GM21619 (cell line): Measurements from ENCODE around the gene COPS7A.

ENCODE experiments used
- ATAC-seq: cut with Tn5 transposase; IDR thresholded peaks from one replicate; pipeline ENCODE4 v1.9.1; 2021; ENCODE audit not compliant: unreplicated experiment

Gene COPS7A

DNA sequence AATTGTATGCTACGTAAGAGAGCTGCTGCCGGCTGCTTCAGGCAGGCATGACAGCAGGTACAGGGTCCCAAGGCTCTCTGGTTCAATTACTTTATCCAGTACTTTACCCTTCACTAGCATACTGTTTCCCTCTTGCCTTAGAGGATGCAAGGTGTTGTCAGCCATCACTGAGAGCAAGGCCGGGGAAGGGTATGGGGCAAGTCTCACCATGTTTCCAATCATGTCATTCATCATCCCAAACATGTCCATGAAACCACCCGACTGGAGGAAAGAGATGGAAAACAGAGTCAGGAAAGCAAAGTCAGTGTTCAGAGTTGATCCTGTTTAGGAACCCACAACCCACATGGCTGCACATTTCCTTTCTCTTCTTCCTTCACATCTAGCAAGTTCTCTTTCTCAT lies 26.7 kb downstream of the COPS7A start:
- ATAC-seq: no peak

DNA sequence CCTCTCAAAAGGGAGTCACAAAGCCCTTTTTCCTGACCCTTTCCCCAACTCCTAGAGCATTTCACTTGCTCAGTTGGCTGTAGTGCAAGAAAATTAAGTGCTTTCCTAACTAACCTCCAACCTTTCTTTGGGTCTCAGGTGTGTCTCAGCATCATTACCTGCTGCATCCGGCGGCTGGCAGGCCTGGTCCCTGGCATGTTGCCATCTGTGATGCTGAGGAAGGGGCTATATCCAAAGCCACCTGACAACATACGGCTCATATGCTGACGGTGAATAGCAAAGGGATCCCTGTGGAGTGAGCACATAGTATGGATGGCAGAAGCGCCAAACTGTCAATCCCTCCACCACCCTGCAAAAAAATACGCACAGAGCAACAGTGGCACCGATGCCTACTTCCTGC lies 27.9 kb downstream of the COPS7A start:
- no peak for ATAC-seq

DNA sequence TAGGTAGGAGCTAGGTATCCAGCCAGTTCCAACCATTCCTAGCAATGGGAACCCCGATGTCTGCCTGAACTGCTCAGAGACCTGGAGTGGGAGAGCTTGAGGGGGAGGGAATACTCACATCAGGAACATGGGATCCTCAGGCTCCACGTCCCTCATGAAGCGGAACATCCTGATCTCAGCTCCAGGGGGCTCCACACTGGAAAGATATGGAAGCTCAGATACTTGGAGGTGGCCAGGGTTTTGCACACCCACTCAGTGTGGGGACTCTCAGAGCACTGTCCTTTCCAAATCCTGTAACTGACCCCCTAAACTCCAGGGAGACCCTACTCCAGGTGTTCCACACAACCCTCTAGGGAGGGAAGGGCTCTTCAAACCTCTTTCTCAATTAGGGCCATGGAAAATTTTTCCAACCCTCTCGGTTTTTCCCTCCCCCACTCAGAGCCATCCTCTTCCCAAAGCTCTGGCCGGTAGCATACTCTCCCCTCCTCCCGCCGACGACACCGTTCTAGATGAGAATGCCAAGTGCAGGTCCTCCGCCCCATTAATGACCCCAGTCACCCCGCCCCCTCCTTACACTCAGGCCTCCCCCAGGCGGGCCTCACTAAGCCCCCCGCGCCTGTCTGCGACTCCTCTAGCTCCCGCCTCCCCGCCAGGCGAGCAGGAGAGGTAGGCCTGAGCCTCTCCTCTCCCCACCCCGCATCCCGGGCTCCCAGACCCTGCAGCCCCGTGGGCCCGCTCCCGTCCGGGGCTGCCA lies 28.5 kb downstream of the COPS7A start:
- no peak for ATAC-seq

DNA sequence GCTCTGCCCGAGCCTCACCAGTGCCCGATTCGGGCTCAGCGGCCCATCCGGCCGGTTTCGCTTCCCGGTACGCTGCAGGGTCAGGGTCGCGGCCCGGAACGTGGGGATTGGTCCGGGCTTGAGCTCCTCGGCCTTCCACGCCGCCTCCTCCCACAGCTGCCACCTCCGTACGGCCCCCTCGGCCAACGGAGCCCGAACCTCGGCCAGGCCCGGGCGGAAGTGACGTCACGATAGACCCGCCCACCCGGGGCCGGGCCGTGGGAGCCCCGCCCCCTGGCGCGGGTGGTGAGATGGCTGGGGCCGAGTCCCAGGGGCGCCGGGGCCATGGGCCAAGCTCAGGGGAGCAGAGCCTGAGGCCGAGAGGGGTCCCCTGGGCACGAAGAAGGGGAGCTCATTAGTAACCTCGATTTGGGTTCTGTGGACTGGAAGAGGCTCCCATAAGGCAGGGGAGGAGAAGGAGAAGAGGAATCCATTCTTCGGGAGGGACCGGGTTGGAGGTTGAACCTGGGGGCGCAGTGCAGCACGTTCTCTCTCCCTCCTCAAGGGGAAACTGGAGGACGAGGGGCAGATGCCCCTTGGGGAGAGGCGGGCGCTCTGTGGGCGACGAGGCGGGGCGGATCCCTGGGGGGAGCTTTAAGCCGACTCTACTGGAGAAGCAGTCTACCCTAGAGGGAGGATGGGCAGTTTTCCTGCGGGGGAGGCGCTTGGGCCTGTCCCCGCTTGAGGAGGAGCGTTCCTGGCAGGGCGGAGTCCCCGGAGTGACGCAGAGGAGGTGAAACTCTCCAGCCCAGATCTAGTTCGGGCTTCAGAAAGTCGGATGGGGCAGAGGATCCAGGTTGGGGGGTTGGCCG lies 29.3 kb downstream of the COPS7A start, which contains the start of gene MLF2:
TSS of gene MLF2 (minus strand) at position 221 of the 851 bp plus-strand sequence. CDS start 807 bp downstream, outside the sequence.
- ATAC-seq: peak; percentile 90

DNA sequence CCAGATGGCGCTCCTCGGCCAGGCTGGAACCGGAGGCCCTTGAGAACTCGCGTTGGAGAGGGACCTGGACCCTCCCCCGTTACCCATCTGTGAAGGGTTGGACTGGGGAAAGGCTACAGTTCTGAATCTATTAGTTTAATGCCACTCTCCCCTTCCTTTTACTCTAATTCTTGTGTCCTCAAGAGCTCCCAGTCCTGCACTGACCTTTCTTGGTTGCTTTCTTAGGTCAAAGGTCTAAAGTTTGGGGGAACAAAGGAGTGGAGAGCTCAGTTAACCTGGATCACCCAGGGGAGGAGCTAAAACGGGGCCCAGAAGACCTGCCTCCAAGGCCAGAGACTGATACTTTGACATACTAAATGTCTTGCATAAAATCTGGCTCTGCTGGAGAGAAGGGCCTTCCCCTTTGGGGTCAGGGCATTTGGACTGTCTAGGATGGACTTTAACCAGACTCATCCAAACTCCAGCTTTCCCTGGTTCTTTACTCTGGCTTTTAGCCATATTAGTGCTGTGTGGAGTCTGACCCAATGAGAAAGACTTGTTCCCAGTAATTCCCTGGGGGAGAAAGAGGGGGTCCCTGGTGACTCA lies 30.0 kb downstream of the COPS7A start:
- ATAC-seq: no peak

DNA sequence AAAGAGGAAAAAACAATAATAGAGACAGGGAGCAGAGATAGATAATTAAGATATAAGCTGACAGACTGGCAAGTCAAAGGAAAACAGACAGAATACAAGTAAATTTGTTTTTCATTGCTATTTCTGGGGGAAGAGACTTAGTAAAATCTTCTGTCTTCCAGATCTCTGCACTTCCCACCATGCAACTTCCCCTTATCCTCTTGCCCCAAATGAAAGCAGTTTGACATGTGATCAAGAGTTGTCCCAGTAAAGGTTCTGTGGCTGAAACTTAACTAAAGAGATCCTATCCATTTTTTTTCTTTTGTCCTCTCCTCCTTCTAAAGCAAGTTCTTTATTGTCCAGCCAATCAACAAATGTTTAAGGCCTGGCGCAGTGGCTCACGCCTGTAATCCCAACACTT lies 30.6 kb downstream of the COPS7A start:
- ATAC-seq: no peak

DNA sequence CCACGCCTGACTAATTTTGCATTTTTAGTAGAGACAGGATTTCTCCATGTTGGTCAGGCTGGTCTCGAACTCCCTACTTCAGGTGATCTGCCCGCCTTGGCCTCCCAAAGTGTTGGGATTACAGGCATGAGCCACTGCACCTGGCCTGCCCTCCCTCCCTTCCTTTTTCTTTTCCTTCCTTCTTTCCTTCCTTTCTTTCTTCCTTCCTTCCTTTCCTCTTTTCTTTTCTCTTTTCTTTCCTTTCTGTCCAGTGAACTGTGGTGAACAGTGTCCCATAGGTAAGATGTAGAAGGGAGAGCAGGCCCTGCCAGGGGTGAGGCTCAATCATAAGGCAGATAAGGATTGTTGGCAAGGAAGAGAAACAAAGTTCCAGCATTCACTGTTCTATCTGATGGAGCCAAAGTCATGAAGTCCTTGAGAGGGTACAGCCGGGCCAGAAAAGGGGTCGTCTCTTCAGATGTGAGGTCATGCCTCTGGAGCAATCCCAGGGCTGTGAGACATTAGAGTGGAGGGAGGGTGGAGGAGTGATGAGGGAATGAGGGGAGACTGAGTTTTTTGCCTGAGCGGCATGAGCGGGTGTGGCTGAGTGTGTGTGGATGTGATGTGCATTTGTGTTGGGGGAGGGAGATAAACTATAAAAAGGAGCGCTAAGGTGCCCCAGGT lies 33.3 kb downstream of the COPS7A start:
- ATAC-seq: no peak

DNA sequence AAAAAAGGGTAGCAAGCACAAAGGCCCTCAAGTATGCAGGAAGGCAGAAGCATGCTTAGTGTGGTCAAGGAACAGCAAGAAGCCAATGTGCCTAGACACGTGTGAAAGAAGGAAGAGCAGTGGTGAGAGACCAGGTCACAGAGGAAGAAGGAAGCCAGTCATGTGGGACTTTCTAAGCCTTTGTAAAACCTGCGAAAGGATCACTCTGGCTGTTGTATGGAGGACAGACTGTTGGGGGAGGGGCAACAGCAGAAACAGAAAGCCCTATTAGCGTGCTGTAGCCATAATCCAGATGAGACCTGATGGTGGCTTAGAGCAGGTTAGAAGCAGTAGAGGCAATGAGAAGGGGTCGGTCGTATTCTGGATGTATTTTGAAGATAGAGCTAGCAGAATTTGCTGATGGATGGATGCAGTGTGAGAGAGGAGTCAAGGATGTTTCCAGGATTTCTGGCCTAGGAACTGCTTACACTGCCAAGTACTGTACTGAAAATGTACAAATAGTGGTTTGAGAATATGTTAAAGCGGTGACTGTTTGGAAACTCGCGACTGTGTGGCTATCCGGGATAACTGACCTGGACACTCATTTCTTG lies 34.8 kb downstream of the COPS7A start:
- no peak for ATAC-seq

DNA sequence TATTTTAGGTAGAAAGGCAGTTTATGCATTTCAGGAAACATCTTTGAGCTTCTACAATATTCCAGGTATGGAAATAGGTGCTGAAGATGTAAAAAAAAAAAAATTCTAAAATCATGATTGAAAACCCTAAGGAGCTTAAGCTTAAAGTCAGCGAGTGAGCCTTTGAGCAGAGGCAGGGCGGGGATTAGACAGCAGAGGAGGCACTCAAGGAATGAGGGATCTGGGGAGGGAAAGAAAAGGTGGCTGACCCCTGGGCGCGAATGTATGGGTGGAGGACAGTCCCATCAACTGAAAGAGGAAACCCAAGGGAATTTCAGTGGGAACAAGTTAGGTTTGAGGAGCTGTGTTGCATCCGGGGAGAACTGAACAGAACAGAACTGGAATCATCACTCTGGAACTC lies 35.9 kb downstream of the COPS7A start:
- ATAC-seq: no peak

DNA sequence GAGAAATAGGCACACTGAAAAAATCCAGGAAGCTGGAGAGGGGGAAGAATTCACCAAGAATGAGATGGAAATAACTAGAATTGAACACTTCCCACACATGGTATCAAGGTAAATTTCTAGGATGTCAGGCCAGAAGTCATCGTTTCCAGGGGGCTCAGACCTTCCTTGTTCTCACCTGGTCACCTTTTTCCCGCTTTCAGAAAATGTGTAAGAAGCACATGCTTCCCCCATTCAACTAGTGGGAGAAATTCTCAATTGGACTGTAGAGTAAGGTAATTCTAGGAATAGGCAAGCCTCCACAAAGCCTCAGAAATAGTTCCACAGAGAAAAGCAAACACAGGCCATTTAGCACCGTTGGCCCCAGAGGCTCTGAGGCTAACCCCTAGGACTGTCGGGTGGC lies 39.5 kb downstream of the COPS7A start:
- no peak for ATAC-seq

DNA sequence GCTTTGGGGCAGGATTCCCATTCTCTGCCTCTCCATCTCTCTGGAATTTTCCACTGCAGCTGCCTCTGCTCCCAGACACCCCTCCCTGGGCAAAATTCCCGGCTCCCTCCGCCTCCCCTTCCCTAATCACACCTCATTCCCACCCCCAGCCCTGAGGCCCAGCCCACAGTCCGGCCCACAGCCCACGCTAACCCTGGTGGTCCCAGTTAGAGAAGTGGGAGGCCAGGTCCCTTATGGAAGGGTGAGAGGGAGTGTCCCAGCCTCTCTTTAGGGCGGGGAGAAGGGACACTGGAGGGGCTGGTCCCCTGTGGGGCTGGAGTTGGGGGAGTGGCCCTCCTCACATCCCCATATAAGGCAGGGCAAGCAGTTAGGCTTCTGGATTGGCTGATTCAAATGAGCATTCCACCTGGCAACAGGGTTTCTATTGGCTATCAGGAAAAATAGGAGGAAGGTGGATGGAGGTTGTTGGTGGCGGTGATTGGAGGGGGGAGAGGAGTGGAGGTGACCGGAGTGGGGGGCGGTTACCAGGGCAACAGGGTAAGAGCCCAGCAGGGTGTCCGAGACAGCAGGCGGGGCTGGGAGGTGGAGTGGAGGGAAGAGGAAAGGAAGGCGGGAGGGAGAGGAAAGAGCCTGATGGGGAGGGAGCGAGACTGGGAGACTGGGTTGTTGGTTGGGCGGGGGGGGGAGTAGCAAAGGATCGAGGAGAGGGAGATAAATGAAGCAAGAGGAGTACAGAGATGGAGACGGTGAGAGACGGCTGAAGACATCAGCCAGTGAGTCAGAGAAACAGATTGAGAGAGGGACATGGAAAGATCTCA lies 40.4 kb downstream of the COPS7A start:
- peak; percentile 70 for ATAC-seq

DNA sequence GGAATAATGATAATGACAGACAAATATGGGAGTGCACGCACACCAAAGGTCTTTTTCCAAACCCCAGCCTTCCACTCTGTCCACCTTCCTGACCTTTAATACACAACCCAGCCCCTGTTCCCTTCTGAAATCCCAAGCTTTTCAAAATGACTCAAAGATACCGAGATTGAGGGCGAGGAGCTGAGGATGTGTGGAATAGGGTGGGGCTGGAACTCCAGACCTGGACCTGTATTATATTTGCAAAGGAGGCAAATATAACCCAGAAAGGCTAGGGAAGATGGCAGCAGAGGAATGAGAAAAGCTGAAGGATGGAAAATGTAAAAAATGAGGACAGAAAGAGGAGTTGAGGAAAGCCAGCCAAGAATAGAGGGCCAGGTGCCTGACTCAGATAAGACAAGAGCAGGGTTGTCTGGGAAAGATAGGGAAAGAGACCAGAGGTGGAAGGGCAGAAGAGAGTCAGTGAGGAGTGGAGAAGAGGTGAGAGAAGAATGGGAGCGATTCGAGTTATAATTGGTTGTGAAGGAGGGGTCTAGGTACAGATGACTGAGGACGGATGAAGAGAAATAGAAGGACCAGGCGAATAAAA lies 41.3 kb downstream of the COPS7A start:
- ATAC-seq: no peak

DNA sequence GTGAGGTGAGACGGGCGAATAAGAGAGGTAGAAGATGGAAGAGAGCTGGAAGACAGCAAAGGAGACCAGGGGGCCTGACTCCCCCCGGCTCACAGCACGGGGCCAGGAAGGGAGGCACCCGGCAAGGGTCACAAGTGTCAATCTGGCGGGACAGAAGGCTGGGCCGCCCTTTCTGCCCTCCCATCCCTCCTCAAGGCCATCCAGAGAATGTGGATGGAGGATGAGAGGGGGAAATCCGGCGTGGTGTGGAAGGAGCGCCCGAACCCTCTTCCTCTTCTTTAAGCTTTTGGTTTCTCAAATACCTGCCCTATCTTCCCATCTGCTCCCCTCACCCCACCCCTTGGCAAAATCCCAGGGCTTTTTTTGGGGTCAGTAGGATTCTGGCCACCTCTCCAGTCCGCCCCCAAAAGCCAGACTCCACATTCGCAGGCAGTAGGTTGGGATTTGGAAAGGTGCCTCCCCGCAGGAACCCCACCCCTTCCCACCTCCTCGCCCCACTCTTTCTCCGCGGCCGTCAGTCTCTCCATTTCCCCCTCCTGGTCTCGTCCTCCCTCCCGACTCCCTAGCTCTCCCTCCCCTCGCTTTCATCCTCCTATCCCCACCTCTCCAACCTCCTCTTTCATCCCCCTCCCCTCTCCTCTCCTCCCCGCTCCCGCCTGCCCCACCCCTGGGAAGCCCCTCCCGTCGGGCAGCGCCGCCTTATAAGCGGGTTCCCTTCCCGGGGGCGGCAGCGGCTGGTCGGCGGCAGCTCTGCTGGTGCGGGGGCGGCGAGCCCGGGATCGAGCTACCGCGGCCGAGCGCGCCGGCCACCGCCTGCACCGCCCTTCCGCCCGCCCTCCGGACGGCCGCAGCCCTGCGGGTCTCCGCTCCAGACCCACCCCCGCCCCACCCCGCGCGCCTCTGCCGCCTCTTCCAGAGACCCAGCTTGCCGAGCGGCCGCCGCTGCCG lies 42.1 kb downstream of the COPS7A start, which contains the start of gene PTMS:
TSS of gene PTMS (plus strand) at position 730 of the 948 bp plus-strand sequence. CDS start 343 bp downstream, outside the sequence.
- ATAC-seq: peak; percentile 18

DNA sequence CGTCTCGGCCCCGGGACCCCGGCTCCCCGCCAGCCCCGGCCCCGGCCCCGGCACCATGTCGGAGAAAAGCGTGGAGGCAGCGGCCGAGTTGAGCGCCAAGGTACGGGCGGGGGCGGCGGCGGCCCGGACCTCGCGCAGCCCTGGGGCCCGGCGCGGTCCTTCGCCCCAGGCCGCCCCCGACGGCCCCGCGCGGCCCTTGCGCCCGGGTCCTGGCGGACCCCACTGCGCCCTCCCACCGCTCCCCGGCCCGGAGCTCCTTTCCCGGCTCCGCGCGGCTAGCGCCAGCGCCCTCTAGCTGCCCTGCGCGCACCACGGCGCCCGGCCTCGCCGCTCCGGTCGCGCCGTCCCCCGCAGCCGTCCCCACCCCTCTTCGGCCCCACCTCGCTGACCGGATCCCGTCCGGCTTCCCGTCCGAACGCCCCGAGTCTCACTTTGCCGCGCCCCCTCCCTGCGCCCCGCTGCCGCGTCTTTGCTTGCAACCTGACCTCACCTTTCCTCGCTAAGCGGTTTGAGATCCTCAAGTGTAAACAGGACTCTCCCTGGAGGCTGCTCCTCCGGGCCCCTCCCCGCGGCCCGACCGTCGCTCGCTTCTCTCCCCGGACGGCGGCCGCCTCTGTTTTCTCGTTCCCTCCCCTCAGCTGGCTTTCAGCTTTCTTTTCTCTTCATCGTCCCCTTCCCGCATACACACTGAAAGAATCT lies 43.0 kb downstream of the COPS7A start:
- peak; percentile 45 for ATAC-seq

DNA sequence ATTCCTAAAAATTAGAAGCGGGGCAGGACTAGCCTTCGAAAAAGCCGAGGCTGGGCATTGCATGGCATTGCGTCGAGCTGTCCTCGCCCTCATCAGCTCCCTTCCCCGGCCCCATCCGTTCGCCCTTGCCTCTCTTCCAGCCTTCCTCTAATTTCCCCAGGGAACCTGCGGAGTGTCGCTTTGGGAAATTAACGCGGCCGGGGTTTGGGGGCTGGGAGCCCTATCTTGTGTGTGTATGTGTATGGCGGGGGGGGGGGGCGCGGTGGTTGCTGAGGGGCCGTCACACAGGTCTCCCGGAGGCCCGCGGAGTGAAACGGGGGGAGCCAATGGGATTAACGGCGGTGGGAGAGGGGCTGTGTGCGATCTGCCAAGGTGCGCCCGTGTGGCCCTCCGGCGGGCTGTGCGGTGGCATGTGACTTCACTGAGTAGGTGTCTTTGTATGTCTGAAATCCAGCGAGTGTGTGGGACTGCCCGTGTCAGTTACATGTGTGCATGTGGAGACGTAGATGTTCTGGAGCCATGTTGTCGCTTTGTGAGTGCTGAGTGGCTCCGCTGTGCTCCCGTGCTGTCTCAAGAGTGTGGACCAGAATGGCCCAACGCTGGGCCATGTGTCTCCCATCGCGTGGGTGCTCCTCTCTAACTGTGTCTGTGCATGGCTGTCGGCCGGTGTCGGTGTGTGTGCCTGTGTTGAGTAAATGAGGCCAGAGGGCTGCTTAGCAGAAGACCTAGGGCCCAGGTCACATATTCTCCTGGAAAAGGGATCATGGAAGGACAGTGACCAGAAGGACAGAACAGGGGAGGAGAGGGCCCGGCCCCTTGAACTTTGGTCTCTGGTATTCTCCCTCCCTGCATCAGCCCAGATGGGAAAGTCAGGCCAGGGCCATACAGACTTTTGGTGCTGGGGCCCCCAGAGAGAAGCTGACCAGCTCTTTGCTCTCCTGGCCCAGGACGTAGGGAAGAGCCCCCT lies 43.8 kb downstream of the COPS7A start:
- ATAC-seq: no peak

DNA sequence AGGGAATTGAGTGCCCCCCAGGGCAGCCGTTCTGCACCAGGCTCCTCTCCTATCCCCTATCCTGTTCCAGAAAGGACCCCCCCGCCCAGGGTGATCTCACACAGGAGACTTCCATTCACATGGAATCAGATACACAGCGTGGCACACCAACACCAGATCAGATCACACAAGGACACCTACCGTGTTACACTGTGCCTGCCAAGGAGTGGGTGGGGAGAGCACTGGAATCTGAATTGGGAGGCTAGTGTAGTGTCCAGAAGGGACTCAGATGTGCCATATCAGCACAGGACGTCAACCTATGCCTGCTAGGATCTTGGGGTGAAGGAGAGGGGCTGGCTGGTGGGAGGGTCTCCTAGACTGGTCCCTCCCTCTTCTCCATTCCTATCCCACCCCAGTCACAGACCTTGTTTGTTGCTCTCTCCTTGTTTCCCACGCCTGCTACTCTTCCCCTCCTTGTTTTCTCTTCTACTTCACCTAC lies 44.6 kb downstream of the COPS7A start:
- no peak for ATAC-seq
